NCI-H1694 treated with DMSO at 0.1 percent for 48 hours (cell line): ENCODE measurements around the gene RESP18.
A peak's percentile ranks its signal among the peaks of the same experiment; 100 is the strongest.
"Not testable (repeated sequence)": the region's sequence is repeated elsewhere in the genome, so short reads cannot be mapped to it uniquely, and the experiment has no call there.

Experiments used
- DNase-seq: peaks from one replicate; lab custom pipeline; 2025; lab: John Stamatoyannopoulos, UW

The RESP18 gene

GRCh38 chr2:219291910-219292490 lies 40.5 kb downstream of the RESP18 start:
- DNase-seq: no peak

GRCh38 chr2:219291394-219291793 lies 41.1 kb downstream of the RESP18 start:
- DNase-seq: no peak

GRCh38 chr2:219290381-219291171 lies 42.0 kb downstream of the RESP18 start:
- no peak for DNase-seq

GRCh38 chr2:219289537-219290361 lies 42.8 kb downstream of the RESP18 start:
- DNase-seq: peak; percentile 80

DNA sequence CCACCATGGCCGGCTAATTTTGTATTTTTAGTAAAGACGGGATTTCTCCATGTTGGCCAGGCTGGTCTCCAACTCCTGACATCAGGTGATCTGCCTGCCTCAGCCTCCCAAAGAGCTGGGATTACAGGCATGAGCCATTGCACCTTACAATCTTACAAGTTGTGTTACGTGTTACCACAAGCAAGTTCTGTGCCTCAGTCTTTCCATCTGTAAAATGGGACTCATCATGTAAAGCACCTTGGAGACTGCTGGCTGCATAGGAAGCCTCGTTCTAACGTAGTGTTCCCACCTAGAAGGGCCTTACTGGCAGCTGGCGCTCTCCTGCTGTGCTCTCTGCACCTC lies 43.4 kb downstream of the RESP18 start:
- DNase-seq: peak; percentile 80

GRCh38 chr2:219287580-219288265 lies 44.8 kb downstream of the RESP18 start:
- no peak for DNase-seq

DNA sequence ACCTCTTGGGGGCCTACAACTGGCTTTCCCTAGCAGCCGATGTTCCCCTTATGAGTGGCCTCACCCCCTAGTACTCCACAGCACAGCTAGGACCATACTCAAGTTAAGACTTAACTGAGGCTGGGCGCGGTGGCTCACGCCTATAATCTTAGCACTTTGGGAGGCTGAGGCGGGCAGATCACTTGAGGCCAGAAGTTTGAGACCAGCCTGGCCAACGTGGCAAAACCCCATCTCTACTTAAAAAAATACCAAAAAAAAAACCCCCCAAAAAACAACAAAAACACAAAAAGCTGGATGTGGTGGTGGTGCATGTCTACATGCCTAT lies 45.5 kb downstream of the RESP18 start:
- not testable (repeated sequence) for DNase-seq

GRCh38 chr2:219286436-219287115 lies 46.0 kb downstream of the RESP18 start:
- no peak for DNase-seq

DNA sequence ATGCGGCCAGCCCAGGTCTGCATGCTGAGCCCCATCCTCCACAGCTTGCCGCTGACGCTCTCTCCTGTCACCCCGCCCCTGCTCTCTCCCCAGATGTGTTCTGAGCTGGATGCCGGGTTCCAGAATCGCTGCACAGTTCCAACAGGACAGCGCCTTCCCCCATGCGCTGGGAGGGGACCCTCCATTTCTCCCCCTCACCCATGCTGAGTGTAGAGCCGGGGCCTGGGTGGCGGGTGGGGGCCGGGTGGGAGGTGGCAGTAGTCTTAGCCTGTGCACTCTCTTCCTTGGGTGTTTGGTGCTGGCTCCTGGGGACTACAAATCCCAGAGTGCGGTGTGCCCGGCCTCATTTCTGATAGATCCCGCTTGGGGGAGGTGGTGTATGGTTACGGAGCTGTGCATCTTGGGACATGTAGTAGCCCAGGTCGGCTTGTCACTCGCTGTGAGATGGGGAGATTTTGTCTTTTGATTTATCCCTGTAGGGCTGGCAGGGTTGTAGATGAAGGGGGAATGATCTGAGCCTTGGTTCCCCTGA lies 46.6 kb downstream of the RESP18 start:
- no peak for DNase-seq

DNA sequence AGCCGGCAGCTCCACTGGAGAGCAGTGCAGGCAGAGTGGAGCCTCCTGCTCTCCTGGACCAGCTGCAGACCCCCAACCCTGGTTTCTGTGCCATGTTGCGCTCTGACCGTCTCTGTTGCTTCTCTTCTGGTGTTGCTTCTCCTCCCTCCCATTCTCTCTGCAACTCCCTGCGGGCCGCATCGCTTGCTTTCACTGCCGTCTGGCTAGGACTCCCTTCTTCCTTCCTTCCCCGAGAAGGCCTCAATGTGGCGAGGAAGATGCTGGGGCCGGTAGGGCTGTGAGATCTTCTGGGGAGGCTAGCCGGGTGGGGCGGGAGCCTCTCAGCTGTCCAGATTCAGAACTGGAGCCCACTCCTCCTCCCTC lies 47.2 kb downstream of the RESP18 start:
- DNase-seq: no peak

GRCh38 chr2:219284501-219285372 lies 47.8 kb downstream of the RESP18 start:
- DNase-seq: no peak

DNA sequence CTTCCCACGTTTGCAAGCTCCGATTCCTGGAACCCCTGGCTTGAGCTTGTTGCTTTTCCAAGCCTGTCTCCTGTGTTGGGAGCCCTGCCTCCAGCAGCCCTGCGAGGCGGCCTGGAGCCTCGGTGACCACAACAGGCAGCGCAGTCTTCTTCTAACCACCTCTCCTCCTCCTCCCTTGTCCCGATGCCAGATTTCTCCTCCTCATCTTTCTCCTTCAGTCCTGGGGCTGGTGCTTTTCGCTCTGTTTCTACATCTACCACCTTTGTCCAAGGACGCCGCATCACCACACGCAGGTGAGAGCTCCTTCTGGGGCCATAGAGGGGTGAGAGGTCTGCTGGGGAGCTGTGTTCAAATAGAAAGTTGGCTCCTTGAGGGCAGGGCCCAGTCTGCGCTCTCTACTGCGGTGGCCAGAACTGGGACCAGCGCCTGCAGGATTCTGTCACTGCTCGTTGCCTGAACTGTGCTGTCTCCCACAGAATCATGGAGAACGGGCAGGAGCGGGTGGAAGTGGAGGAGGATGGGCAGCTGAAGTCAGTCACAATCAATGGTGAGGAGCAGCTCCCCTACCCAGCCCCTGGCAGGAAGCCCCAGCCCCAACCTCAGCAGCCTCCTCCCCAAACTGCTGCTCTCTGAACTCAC lies 49.5 kb downstream of the RESP18 start:
- no peak for DNase-seq

- peak; percentile 30 for DNase-seq
Measured at GRCh38 chr2:219282375-219282774, 50.2 kb downstream of the RESP18 start.

DNA sequence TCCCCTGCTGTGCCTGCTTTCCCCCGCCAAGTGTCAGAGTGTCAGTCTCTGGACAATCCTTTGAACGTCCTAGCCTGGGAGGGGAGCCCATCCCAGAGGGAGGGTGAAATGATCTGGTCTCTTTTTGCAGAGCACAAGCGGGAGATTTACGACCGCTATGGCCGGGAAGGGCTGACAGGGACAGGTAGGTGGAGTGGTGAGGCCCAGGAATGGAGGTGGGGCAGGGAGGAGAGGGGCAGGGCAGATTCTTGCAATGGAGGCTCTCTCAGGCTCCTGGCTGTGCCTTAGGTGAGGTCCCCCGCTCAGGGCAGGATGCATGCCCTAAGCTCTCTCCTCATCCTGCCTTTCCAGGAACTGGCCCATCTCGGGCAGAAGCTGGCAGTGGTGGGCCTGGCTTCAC lies 51.0 kb downstream of the RESP18 start:
- DNase-seq: no peak

DNA sequence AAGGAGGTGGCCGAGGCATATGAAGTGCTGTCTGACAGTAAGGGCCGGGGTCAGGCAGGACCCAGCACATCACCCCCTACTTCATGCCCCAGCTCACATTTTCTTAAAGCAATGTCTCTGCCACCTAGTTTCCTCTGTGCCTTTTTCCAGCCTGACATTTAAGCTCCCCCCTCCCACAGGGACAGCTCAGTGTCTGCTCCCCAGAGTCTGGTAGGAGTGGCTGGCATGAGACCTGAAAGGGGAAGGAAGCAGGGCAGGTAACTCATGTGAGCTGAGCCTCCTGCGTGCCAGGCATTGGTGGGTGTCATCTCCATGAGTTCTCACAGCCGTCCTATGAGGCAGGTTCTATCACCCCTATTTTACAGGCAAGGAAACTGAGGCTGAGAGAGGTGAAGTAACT lies 51.9 kb downstream of the RESP18 start:
- DNase-seq: no peak

DNA sequence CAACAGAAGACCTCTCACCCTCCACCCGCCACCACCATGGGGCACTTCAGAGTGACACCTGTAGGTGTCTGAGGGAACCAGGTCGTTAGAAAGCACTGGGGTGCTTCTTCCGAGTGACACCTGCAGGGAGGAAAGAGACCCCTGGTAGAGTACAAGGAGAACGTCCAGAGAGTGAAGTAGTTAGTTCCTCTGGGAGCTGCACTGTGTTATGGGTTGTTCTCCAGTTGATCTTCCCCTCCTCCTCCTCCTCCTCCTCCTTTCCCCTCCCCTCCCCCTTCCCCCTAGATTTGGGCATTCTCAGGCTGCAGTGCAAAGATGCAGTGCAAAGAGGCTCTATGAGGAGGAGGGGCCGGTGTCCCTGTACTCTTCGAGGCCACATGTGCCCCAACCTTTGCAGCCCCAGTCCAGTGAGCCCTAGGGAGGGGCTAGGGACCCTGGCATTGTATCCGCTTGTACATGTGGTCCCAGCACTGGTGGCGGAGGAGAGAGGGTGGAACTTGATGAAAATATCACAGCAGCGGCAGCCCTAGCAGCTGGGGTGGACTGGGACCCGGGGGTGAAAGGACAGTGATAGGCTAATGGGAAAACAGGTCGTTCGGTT lies 52.5 kb downstream of the RESP18 start:
- no peak for DNase-seq

DNA sequence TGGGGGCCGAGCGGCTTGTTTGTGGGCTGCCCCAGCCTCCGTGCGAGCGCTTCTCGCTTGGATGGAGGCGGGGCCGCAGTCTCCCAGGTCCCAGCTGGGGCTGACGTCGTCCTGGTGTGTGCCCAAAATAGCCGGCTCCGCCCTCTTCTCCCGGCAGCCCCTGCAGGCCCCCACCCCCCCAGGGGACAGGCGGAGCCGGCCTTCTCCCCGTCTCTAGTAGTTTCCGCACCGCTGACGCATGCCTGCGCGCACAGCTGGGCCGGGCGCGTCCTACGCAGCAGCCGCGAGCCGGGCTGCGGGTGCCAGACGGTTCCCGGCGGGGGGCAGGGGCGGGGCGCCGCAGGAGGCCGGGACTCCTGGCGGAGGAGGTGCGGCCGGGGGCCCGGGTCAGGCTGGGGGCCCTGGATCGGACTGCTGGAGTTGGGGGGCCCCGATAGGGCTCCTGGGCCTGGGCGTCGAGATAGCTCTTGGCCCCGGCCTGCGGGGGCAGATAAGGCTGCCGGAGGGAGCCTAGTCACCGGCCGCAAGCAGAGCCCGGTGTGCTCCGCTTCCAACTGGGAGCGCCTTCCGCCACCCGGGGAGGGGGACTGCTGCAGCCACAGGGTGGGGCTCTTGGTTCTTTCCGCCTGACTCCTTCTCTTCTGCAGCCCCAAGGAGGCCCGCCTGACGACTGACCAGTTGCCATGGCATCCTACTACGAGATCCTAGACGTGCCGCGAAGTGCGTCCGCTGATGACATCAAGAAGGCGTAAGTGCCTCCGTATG lies 53.2 kb downstream of the RESP18 start, which contains the start of gene DNAJB2:
Gene DNAJB2 (plus strand): TSS at position 216 of the 765 bp plus-strand sequence. CDS start 468 bp downstream, at position 684.
- peak; percentile 96 for DNase-seq

DNA sequence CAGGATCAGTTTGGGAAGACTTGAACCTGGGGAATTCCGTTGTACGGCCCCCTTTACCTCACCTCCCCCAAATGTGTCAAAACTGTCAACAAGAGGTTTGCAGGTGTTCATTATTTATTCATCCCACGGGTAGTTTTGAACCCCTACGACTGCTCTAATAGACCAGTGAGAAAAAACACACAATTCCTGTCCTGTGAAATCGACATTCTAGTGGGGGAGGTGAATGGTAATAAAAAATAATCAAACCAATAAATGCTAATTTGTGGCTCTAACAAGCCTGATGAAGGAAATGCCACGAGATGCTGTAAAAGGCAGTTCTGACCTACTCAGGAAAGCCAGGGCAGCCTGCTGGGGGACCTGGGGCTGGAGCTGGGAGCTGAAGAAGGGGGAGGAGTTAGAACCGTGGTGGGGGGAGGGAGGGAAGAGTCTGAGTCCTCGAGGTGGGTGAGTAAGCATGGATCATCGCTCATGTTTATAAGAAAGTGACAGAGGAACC lies 53.8 kb downstream of the RESP18 start:
- no peak for DNase-seq
